Stimulated activated CD4-positive, alpha-beta T cell treated with anti-CD3 and anti-CD28 coated beads, Interleukin-4, amount 100 ng/mL, for 48 hours (primary cell): Measurements from ENCODE around the gene CHST5.
"Not testable (repeated sequence)": the region's sequence is repeated elsewhere in the genome, so short reads cannot be mapped to it uniquely, and the experiment has no call there.

Source experiments
- DNase-seq, 2 donors: peaks; one replicate each; pipeline ENCODE4 v3.0.0-alpha.2; 2020; ENCODE audit warnings: low read depth in 2 of 2

CHST5 gene

DNA sequence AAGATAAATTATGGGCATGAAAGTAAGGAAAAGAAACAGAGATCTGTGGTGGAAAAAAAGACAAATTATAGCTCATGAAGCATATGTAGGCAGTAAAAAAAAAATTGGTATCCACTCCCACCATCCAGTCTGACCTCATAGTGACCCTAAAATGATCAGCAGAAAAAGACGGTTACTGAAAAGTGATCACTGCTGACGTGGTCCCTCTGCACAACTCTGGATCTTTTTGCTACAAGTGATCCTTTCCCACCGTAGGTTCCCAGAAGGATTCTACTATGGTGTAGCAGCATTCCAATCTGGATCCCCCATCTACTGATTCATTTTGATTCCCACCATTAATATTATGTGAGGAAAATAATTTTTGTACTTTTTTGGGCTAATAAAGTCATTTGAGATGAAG lies 29.8 kb downstream of the CHST5 start:
- no peak for DNase-seq

DNA sequence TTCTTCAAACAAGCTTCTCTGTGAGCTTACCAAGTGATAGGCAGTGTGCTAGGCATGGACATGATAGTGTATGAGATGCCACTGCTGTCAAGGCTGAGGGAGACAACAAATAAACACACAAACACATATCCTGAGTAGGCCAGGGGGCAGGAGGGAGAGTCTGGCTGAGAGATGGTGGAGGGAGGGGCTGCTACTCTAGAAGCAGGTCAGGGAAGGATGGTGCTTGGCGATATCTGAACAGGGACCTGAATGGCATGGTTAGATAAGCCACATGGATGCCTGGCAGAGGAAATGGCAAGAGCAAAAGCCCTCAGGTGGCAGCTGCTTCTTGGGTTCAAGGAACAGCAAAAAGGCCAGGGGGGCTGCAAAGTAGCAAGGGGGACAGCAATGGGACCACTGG lies 32.1 kb downstream of the CHST5 start:
- DNase-seq = no peak

DNA sequence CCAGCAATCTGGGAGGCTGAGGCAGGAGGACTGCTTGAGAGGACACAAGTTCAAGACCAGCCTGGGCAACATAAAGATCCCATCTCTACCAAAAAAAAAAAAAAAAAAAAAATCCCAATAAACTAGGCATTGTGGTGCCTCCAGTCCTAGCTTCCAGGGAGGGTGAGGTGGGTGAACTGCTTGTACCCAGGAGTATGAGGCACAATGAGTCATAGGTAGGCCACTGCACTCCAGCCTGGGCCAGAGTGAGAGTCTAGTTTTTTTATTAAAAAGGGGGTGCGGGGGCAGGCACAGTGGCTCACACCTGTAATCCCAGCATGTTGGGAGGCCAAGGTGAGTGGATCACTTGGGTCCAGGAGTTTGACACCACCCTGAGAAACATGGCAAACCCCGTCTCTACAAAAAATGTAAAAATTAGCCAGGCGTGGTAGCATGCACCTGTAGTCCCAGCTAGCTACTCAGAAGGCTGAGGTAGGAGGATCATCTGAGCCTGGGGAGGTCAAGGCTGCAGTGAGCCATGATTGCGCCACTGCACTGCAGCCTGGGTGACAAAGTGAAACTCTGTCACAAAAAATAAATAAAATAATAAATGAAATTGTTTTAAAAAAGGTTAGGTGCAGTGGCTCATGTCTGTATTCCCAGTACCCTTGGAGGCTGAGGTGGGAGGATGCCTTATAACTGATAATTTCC lies 32.8 kb downstream of the CHST5 start:
- no peak for DNase-seq

DNA sequence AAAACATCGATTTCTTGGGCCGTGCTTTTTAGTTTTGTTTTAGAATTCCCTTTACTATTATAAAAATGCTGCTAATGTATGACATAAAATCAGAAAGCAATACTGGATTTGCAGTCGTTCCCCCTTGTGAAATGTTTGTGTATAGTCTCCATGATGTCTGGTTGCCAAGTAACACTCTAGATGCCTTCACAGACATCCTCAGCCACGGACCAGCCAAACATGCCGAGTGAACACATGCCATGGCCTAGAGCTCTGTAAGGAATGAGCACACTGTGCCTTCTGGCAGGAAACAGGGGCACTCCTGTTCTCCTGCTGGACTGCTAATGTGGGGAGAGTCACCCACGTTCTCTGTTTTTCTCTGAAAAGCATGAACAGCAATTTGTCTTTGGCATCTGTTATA lies 34.1 kb downstream of the CHST5 start:
- DNase-seq = not testable (repeated sequence)

DNA sequence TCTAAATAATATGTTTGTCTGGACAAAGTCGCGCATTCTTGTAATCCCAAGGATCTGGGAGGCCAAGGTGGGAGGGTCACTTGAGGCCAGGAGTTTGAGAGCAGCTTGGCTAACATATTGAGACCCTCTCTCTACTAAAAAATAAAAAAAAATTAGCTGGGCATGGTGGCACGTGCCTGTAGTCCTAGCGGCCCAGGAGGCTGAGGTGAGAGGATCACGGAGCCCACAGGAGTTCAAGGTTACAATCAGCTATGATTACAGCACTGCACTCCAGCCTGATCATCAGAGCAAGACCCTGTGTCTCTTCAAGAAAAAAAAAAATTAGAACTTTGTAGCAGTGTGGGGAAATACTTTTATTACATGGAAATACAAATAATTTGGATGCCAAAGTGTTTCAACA lies 34.5 kb downstream of the CHST5 start:
- no peak for DNase-seq

DNA sequence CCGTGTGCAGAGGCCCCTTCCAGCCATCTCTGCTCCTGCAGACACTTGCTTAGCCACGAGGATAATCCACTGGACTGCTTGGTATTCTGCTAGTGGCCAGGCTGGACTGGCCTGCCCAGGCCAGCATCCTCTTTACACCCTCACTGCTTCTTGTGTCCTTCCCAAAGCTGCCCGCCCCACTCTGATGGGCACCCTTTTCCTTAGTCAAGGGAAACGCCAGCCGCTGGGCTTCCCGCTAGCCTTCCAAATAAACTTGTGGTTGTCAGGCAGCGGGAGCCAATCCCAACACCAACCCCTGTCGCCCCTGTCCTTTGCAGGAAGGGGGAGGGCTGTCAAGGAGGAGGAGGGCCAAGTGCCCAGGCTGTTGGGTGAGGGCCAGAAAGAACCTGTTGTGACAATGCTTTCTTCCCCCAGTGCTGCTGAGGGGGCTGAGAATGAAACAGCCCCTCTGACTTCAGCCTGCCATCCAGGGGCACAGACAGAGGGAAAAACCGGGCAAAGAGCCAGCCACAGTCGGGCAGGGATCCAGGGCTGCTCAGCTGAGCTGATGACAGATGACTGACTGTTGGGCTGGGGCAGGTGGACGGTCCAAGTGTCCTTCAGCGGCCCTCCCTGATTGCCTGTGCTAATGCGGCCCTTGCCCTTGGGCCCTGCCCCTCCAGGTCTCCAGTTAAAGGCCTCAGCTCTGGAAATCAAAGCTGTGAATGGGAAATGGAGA lies 37.1 kb downstream of the CHST5 start:
- not testable (repeated sequence) for DNase-seq

DNA sequence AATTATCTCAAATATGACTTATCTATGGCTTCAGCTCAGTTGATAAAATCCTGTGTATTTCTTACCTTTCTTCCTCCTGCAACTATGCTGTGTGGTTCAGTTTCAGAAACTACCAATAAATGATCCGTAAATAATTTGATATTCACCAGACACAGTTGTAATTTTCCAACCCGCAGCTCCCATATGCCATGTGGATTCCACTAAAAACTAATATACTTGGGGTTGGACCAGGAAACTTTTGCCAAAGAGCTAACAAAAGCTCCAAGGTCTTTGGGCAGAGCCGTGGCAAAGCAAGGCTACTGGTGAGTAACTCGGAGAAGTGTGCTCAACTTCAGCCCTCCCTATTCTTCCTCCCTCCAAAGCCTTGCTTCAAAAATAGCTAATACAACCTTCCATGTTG lies 38.4 kb downstream of the CHST5 start:
- DNase-seq = no peak

DNA sequence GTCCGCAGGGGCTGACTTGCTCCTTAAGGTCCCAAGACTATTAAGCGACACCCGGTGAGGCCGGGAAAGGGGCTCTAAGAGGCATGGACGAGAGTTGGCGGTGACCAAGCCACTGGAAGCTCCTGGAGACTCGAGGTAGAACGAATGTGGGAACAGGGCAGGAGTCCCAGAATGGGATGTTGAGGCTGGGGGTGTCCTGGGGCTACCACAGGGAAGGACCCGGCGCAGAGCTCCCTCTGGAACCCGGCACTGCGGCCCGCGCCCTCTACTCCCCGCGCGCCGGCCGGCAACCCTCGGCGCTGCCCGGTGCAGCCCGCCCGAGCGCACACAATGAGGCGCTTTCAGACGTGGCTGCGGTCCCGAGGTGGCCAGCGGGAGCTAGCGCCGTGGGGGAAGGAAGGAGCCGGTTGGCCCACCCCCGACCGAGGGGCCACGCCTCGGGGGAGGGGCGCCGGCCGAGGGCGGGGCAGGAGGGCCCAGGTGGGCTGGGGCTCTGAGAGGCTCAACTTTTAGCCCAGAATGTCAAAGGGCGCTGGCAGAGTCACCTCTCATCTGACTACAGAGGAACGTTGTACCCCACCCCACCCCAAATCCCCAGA lies 40.7 kb downstream of the CHST5 start, which contains the start of gene CHST6:
TSS of gene CHST6 (minus strand) at position 366 of the 599 bp plus-strand sequence. CDS start 15,613 bp downstream, outside the sequence.
- no peak for DNase-seq

DNA sequence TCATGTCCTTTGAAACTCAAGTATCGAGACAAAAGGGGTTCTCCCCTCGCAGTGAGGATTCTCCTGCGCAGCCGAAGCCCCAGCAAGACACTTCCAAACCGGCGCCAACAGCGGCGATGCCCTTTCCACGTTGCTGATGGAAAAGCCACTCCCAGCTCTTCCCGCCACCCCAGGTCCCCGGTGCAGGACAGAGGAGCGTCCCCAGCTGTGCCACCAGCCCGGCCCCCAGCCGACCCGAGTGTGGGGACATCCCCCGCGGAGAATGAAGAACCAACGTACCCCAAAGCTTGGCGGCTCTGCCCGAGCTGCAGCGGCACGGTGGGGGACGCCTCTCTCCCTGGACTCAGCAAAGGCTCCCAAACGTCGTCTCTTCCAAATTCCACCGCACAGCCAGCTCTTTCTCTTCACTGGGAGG lies 41.2 kb downstream of the CHST5 start:
- DNase-seq = no peak

DNA sequence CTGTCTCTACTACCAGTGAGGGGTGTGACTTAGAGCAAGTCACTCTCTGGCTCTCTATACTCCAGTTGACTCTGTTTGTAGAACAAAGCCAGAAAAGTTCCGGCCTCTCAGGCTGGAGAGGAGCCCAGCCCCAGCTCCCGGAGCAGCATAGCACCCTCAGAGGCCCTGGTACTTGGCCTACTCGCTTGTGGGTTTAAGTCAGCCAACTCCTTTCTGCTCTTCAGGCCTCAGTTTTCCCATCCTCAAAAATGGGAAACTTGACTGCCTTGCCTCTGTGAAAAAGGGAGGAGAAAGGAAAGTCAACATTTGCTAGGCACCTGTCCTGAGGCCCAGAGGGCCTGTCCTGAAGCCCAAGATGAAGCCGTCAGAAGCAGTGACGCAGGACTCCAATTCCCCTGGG lies 41.7 kb downstream of the CHST5 start:
- no peak for DNase-seq

DNA sequence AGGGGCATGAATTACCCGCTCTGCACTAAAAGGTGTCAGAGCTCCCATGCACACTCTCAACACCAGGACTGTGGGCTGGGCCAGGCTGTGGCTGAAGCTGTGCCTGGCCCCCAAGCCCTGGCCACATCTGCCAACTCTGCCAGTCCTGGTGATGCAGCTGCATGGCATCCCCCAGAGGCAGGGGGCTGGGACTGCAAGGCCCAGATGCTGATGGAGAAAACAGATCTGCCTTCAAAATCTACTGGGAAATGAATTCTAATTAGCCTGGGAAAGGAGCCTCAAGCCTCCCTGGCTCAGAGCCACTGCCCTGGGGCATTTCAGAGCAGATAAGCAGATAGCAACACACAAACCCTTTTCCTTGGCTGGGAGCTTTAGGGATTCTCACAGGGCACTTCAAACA lies 44.0 kb downstream of the CHST5 start:
- no peak for DNase-seq

DNA sequence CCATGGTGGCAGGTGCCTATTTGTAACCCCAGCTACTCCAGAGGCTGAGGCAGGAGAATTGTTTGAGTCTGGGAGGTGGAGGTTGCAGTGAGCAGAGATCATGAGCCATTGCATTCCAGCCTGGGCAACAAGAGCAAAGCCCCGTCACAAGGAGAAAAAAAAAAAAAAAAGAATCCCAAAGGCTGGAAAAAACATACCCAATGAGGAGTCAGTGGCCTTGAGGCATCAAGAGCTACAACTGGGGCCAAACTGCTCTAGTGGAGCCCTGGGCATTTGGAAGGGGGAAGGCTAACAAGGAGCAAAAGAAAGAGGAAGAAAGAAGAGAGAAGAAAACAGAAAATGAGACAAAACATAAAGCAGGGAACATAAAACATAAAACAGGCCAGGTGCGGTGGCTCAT lies 47.6 kb downstream of the CHST5 start:
- DNase-seq = no peak

DNA sequence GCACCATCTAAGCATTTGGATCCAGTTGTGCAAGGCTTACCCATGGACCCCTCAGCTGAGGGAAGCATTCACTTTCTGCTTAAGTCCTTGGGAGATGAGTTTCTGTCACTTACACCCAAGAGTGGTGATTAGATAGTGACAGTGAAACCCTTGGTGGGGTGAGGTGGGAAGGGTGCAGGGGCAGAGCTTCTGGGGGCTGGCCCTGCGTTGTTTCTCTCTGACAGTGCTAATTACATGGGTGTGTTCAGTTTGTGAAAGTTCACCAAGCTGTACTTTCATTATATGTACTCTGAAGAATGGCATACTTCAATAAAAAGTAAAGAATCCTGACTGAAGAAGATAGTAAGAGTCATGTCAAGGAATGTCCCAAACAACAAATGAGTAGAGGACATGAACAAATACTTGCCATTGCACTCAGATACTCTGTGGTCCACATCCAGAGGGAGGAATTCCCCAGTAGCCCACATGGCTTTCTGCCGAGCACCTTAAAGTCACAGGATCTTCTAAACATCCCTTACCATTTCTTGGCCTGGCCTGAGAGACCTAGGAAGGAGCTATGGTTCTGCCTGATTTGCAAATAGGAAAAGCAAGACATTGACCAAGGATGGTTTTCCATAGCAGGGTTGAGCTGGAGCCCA lies 49.1 kb downstream of the CHST5 start:
- DNase-seq = no peak

DNA sequence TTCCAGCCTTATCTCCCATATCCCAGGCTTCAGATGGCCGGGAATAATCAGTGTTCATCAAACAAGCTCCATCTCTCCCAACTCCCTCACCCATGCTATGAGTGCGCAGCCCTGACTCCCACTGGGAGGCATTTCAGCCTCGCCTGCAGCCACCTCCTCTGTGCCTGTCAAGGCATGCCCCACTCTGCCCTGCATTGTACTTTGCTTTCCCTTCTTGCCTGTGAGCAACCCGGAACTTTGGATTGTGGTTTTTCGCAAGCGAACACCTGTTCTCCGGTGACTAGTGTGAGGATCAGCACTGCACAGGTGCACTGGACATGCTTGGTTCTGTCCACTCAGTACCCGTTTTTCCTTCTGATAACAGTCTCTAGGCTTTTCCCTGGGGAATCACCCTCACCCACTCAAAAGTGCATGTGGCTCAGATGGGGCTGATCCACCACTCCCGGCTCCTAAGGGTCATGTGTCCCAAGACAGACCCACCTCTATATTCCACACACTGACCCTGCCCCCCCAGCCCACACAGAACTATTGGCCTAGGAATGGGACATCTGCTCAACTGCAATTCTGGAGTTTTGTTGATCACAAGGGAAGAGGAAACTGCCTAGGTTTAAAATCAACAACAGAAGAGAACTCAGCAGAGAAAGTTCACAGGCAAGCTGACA lies 49.8 kb downstream of the CHST5 start:
- no peak for DNase-seq

DNA sequence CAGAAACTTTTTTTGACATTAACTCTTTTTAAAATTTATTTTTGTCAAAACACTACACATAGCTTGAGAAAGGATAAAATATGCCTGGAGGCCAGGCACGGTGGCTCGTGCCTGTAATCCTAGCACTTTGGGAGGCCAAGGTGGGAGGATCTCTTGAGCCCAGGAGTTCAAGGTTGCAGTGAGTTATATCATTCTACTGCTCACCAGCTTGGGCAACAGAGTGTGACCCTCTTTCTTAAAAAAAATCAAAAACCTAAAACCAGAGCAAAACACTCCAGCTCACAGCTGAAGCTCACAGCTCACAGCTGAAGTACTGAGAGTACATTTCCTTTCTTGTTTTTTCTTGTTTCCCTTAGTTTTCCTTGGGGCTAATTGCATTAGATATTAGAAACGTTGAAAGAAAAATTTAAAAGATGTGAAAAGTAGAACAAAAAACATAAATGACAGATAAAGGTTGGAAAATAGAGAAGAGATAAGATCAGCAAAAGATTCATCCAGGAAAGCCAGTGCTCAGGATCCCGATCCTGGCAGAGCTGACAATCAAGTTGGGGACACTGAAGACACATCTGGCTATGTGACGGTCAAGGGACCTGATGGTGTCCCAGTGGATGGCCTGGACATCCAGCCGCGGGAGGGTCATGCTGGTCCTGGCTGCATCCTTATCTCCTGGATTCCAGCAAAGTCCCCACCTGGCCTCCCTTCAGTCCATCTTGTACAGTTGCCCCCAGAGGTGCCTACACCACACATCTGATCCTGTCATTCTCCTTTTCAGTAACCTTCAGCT lies 50.5 kb downstream of the CHST5 start:
- DNase-seq = no peak

DNA sequence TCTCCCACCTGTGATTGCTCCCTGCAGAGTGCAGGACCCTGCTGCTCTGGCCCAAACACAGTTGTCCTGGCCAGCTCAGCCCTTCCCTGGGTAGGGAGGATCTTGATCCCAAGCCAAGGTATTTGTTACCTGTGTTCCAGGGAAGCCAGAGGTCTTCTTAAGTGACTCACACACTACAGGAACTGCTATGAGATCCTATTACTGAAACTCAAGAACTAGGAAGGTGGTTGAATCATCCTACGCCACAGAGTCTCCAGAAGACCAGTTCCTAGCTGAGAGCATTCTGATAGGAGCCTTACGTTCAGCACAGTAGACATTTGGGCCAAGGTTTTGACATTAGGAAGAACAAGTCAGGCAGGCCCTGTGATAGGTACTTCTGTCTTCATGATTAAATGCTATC lies 52.7 kb downstream of the CHST5 start:
- DNase-seq = no peak

DNA sequence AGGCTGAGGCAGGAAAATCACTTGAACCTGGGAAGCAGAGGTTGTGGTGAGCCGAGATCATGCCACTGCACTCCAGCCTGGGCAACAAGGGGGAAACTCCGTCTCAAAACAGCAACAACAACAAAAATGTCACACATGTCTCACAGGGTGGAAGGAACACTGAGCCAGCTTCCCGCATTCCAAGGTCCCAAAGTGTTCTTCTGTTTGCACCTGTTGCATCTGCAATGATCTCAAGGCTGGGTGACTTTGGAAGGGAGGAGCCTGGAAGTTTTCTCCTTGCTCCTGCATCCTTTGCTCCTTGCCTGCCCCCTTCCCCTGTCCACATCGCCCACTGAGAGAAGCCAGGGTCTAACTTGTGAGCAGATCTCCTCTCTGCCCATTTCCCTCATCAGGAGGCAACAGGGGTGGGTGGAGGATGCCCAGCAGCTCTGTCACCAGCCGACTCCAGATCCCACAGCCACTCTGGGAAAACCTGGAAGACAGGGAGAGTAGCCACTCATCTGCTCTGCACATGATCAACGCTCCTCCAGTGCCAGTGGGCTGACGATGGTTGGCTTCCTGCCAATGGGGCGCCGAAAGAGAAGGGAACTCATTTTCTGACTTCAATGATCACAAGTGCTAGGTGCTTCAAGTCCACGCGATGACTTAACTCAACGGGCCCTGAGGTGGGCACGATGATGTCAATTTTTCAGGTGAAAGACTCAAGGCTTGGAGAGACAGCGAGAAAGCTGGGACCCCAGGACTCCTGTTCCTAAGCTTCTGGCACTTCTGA lies 53.3 kb downstream of the CHST5 start:
- no peak for DNase-seq

DNA sequence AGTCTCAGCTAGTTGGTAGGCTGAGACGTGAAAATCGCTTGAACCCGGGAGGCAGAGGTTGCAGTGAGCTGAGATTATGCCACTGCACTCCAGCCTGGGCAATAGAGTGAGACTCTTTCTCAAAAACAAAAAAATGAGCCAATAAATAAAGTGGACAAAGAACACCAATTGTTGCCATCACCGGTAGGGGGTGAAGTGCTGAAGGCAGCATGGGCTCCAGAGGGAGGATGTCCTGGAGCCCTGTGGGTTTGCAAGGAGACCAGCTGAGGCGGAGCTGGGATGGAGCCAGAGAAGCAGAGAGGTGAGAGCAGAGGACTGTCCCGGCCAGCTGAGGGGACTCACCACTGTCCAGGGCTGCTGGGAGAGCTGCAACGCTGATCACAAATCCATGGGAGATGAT lies 54.4 kb downstream of the CHST5 start:
- no peak for DNase-seq

DNA sequence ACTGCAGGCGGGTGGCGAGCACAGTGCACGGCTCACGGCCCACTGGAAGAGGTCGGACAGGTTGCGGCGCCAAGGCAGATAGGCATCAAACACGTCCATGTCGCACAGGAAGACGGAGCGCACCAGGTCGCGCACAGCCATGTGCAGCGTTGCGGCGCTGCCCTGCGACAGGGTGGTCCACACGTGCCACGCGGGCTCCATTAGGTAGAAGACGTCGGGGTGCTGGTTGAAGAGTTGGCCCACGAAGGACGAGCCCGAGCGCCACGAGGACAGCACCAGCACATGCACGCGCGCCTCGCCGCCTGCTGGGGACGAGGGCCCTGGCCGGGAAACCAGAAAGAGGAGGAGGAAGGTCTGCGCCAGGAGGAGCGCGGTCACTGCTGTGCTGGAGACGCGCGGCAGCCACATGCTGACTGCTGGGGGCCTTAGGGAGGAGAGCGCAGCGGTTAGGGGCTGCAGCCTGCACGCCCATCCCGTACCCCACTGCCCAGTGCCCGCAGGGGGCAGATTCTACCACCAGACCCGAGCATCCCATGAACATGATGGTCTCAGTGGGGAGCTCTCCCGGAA lies 56.4 kb downstream of the CHST5 start:
- DNase-seq = no peak
